Upper lobe of right lung (tissue), 1 donor: ENCODE results near the gene SLC22A13. TPM values are rescaled to one million over a fixed set of nuclear protein-coding genes. Genes with fewer than 3 reads are reported as not detected.

Experiments used
- ATAC-seq: fragments of 200-7000 bp; cut with Tn5 transposase; one replicate; pipeline ENCODE4 v1.9.1; 2020; ENCODE audit warnings: mild to moderate bottlenecking, moderate library complexity
- DNase-seq: peaks from one replicate; pipeline ENCODE4 v3.0.0-alpha.2; 2020
- H3K27ac ChIP-seq: fragments of 200-600 bp; one replicate; pipeline ENCODE4 v1.8.0; 2022
- H3K27me3 ChIP-seq: fragments of 200-600 bp; one replicate; pipeline ENCODE4 v1.8.0; 2022; ENCODE audit warnings: mild to moderate bottlenecking
- H3K36me3 ChIP-seq: fragments of 200-600 bp; one replicate; pipeline ENCODE4 v1.8.0; 2022
- H3K4me1 ChIP-seq: fragments of 200-600 bp; one replicate; pipeline ENCODE4 v1.8.0; 2022
- H3K4me3 ChIP-seq: fragments of 200-600 bp; one replicate; pipeline ENCODE4 v1.8.0; 2022; ENCODE audit warnings: mild to moderate bottlenecking
- H3K9me3 ChIP-seq: fragments of 200-600 bp; one replicate; pipeline ENCODE4 v1.8.0; 2022
- intact Hi-C: fragments of 100-400 bp; cut with DNase I; formaldehyde crosslinking; loops from one replicate; pipeline ENCODE4 v1.11.0; 2022
- total RNA-seq: library from RNA; stranded (reverse); fragmentation: NEBNext Ultra II Directional; extraction: Animal tissue kit (Norgen Biotek cat#: 25700); gene quantifications from one replicate; pipeline ENCODE4 v1.2.1, GENCODE V29; 2021
- TF ChIP-seq, protein P1 (sequence below): fragments of 200-600 bp; IDR thresholded peaks from one replicate; pipeline ENCODE4 v1.8.0; 2022; ENCODE audit warnings: antibody characterized with exemption
- donor health status: DM: no; HTN: yes; CAD: no; lungs with severe emphysema.

SLC22A13 gene
- total RNA-seq, 1 donor from 2014 or later = 0.41 TPM

DNA sequence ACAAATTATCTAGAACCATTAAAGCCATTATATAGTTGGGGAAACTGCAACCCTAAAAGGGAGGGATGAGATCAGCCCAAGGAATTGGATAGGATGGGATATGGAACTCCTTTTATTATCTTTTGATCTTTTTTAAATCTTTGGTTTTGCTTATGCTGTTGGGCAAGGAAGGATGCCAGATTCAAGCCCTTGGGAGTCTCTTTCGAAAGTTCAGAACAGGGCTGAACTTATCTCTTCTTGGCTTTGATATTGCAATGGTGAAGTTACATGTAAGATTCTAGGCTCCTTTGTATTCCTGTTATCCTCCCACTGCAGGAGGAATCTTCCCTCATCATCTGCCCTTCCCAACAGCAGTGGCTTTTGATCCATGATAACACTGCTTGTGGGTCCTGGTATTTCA is 10.0 kb upstream of the SLC22A13 start:
- H3K4me3 ChIP-seq = no peak overlapping the region
- TF ChIP-seq, protein P1, sequence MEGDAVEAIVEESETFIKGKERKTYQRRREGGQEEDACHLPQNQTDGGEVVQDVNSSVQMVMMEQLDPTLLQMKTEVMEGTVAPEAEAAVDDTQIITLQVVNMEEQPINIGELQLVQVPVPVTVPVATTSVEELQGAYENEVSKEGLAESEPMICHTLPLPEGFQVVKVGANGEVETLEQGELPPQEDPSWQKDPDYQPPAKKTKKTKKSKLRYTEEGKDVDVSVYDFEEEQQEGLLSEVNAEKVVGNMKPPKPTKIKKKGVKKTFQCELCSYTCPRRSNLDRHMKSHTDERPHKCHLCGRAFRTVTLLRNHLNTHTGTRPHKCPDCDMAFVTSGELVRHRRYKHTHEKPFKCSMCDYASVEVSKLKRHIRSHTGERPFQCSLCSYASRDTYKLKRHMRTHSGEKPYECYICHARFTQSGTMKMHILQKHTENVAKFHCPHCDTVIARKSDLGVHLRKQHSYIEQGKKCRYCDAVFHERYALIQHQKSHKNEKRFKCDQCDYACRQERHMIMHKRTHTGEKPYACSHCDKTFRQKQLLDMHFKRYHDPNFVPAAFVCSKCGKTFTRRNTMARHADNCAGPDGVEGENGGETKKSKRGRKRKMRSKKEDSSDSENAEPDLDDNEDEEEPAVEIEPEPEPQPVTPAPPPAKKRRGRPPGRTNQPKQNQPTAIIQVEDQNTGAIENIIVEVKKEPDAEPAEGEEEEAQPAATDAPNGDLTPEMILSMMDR = no peak
- intact Hi-C loops = no loop called here
- DNase-seq (no peak), ATAC-seq (no peak)
- no peaks in the 10 kb centered on the region for H3K4me1 ChIP-seq
- H3K27ac ChIP-seq = no peak overlapping the region
- peaks cover 36% of the 10 kb centered on the region for H3K36me3 ChIP-seq
- no peaks in the 10 kb centered on the region for H3K9me3 ChIP-seq
- no peaks in the 10 kb centered on the region for H3K27me3 ChIP-seq

DNA sequence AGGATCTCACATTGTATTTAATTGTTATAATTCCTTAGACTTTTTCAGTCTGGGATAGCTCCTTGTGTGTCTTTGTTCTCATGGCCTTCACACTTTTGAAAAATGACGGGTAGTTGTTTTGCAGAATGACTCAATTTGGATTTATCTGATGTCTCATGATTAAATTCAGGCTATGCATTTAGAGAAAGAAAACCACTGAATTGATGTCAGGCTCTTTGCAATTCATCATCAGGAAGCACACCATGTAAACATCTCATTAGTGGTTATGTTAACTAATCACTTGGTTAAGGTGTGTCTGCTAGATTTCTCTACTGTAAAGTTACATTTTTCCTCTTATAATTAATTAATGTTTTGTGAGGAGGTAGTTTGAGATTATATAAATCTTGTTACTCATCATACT is 8.0 kb upstream of the SLC22A13 start:
- Histone ChIP-seq H3K27me3 (no peaks in the 10 kb centered on the region), H3K27ac (no peak overlapping the region), H3K9me3 (no peaks in the 10 kb centered on the region), H3K4me1 (no peaks in the 10 kb centered on the region), H3K36me3 (peaks cover 17% of the 10 kb centered on the region), H3K4me3 (no peak overlapping the region)
- no peak for DNase-seq
- no peak for ATAC-seq
- intact Hi-C loops = no loop called here
- TF ChIP-seq, protein P1 = no peak

DNA sequence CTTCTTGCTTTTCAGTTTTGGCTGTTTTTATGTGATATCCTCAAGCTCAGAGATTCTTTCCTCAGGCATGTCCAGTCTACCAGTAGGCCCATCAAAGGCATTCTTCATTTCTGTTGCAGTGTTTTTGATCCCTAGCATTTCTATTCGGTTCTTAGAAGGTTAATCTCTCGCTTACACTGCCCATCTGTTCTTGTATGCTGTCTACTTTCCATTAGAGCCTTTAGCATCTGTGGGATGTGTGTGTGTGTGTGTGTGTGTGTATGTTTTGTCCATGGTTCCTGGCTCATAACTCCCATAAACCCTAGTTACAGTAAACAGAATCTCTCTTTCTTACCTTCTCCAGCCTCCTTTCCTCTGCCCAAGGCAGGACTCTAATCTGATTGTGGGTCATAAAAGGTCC is 5.1 kb upstream of the SLC22A13 start:
- no peaks in the 10 kb centered on the region for H3K4me1 ChIP-seq
- no peaks in the 10 kb centered on the region for H3K9me3 ChIP-seq
- H3K4me3 ChIP-seq = no peak overlapping the region
- TF ChIP-seq, protein P1 = no peak
- H3K36me3 ChIP-seq = no peaks in the 10 kb centered on the region
- H3K27ac ChIP-seq = no peak overlapping the region
- H3K27me3 ChIP-seq = no peaks in the 10 kb centered on the region
- intact Hi-C loops = no loop called here
- DNase-seq = no peak
- no peak for ATAC-seq

DNA sequence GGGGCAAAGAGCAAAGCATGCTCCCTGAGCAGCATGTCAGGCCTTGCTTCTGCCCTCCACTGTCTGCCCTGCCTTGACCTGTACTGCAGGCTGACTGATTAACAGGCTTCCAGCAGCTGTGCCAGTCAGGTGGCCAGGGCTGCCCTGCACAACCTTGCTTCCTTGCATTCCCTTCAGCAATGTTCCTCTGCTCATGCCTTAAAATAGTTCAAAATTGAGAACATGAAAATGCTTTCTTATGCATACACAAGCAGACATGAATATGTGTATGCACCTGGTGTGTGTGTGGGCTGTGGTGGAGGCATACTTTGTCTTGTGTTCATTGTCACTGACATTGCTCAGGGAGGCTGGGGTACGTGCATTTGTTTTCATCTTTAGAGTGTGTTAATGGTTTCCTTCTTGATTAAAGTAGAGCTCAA is 1.2 kb upstream of the SLC22A13 start:
- no peaks in the 10 kb centered on the region for H3K9me3 ChIP-seq
- no peaks in the 10 kb centered on the region for H3K4me1 ChIP-seq
- DNase-seq = no peak
- H3K27me3 ChIP-seq = no peaks in the 10 kb centered on the region
- H3K4me3 ChIP-seq = no peak overlapping the region
- H3K27ac ChIP-seq = no peak overlapping the region
- H3K36me3 ChIP-seq = no peaks in the 10 kb centered on the region
- TF ChIP-seq, protein P1 = no peak
- intact Hi-C loops = no loop called here
- ATAC-seq = peak; percentile 35

DNA sequence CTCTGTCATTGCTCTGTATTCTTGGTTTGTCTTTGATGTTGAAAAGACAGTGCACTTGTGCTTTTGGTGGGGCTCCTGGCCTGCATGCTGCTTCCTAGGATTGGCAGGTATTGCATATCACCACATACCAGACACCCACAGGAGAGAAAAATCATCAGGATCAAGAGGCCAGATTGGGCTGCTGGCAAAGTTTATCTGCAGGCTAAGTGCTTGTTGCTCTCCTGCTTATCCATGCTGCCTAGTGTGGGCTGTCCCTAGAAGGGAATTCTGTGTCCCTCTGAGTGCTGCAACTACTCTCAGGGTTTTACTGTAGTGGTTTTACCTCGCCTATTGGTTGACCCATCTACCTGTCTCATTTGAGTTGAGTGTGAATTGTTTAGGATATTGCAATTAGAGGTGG is 833 bp upstream of the SLC22A13 start:
- Histone ChIP-seq H3K4me1 (no peaks in the 10 kb centered on the region), H3K9me3 (no peaks in the 10 kb centered on the region), H3K36me3 (no peaks in the 10 kb centered on the region), H3K4me3 (no peak overlapping the region), H3K27me3 (no peaks in the 10 kb centered on the region), H3K27ac (no peak overlapping the region)
- no peak for DNase-seq
- ATAC-seq = no peak
- TF ChIP-seq, protein P1 = no peak
- intact Hi-C loops = no loop called here

DNA sequence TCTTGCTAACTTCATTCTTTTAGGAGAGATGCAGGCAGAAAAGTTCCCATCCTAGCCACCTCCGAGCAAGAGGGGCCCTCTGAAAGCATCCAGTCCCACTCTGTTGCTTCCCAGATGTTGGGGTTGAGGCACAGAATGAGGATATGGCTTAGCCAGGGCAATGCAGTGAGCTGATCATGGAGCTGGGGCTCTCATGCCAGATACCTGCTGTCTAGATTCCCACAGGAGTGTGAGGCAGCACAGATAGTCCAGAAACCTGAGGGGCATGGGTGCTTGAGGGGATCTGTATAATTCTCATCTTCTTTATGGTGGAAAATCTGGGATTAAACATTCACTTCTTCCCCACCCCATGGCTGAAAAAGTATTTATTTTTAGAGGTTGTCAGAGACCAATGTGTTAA is 1.2 kb downstream of the SLC22A13 start:
- H3K4me1 ChIP-seq = no peaks in the 10 kb centered on the region
- H3K27me3 ChIP-seq = no peaks in the 10 kb centered on the region
- no peak overlapping the region for H3K4me3 ChIP-seq
- no peak overlapping the region for H3K27ac ChIP-seq
- no peaks in the 10 kb centered on the region for H3K36me3 ChIP-seq
- TF ChIP-seq, protein P1 = no peak
- DNase-seq = no peak
- no peaks in the 10 kb centered on the region for H3K9me3 ChIP-seq
- ATAC-seq = no peak
- intact Hi-C loops = no loop called here
